ENCODE results near the gene RAB10. TPM values are rescaled to one million over a fixed set of nuclear protein-coding genes. Genes with fewer than 3 reads are reported as not detected.
A peak's percentile ranks its signal among the peaks of the same experiment; 100 is the strongest.

The RAB10 gene
- total RNA-seq, 2 experiments from 2014 or later = 106 to 109 TPM

DNA sequence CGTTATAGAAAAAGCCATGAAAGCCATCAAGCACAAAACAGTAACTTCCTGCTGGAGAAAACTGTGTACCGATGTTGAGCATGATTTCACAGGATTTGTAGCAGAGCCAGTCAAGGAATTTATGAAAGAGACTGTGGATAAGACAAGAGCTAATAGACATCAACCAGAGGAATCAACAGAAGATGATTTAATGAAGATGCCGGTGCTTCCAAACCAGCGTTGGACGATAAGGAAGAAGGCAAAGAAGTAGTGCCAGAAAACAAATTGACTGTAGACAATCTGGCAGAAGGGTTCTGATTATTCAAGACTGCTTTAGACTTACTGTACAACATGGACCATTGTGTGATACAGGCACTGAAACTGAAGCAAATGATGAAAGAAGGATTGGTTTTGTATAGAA lies 89.5 kb downstream of the RAB10 start:
- Mint-ChIP-seq H3K9me3 (no peaks in the 10 kb centered on the region), H3K27me3 (no peaks in the 10 kb centered on the region), H3K4me1 (peaks cover 14% of the 10 kb centered on the region), H3K4me3 (no peak overlapping the region), H3K36me3 (peaks cover 7% of the 10 kb centered on the region), H3K27ac (no peak overlapping the region)
- DNase-seq = no peak

- Mint-ChIP-seq H3K9me3 (no peaks in the 10 kb centered on the region), H3K27ac (peak overlapping the region; percentile 25), H3K27me3 (no peaks in the 10 kb centered on the region), H3K36me3 (peaks cover 9% of the 10 kb centered on the region), H3K4me1 (peaks cover 20% of the 10 kb centered on the region), H3K4me3 (no peak overlapping the region)
- no peak for DNase-seq
Observed at GRCh38 chr2:26126074-26126473, 92.2 kb downstream of the RAB10 start.

DNA sequence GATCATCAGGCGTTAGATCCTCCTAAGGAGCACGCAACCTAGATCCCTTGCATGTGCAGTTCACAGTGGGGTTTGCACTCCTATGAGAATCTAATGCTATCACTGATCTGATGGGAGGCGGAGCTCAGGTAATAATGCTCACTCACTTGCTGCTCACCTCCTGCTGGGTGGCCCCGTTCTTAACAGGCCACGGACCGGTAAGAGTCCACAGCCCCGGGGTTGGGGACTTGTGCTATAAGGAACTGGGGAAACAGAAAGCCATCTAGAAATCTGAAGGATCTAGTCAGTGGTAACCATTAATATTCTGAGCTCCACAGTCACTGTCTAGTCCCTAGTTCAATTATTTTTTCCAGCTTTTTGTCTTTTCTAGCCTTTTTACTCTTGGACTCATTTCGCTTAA lies 94.3 kb downstream of the RAB10 start:
- Mint-ChIP-seq H3K4me3 (no peak overlapping the region), H3K27ac (no peak overlapping the region), H3K4me1 (peaks cover 18% of the 10 kb centered on the region), H3K36me3 (peaks cover 8% of the 10 kb centered on the region), H3K27me3 (no peaks in the 10 kb centered on the region), H3K9me3 (no peaks in the 10 kb centered on the region)
- no peak for DNase-seq

- Mint-ChIP-seq H3K9me3 (no peaks in the 10 kb centered on the region), H3K27me3 (no peaks in the 10 kb centered on the region), H3K4me1 (peaks cover 12% of the 10 kb centered on the region), H3K27ac (no peak overlapping the region), H3K4me3 (no peak overlapping the region), H3K36me3 (peaks cover 4% of the 10 kb centered on the region)
- no peak for DNase-seq
Observed at GRCh38 chr2:26130763-26131162, 96.9 kb downstream of the RAB10 start.

GRCh38 chr2:26136451-26136850 lies 102.6 kb downstream of the RAB10 start:
- Mint-ChIP-seq H3K27ac (no peak overlapping the region), H3K4me3 (no peak overlapping the region), H3K27me3 (no peaks in the 10 kb centered on the region), H3K9me3 (no peaks in the 10 kb centered on the region), H3K4me1 (peaks cover 2% of the 10 kb centered on the region), H3K36me3 (peaks cover 6% of the 10 kb centered on the region)
- DNase-seq = no peak

DNA sequence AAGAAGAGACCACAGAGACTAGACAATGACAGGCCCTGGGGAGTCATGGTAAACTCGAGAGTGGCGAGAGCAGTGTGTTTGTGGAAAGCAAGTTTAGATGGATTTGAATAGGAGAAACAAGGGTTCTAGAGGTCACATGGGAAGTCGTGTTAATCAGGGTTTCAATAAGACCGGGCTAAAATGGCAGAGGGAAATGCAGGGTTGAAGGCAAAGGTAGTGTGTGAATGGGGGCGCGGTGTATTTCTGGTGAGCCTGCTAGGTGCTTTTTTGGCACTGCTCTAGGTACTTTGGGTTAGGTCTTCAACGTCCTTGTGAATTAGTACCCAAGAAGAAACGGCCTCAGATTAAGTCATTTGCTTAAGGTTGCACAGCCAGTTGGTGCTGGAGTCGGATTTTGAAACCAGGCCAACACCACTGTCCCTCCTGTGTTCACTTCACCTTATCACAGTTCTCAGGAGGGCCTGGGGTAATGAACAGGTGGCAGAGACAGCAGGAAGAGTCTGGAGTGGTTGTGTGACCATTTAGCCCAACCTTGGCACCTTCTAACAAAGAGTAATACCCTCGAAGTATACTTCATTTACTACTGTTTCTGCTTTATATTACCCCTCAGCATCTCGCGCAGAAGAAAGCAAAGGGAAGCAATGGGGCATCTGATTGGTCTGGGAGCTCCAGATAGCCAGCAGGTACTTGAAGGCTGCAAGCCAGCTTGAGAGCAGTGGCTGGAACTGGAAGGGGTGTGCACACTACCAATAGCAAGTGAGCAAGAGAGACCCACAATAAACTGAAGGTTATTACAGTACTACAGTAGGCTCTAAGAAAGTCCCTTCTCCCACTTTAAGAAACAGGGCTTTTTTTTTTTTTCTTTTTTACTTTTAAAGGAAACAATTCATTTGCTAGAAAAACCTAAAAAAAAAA lies 105.6 kb downstream of the RAB10 start:
- Mint-ChIP-seq H3K27ac (peak overlapping the region; percentile 3), H3K9me3 (no peaks in the 10 kb centered on the region), H3K27me3 (no peaks in the 10 kb centered on the region), H3K4me1 (no peaks in the 10 kb centered on the region), H3K4me3 (no peak overlapping the region), H3K36me3 (peaks cover 5% of the 10 kb centered on the region)
- DNase-seq = no peak

GRCh38 chr2:26141145-26141769 lies 107.4 kb downstream of the RAB10 start:
- Mint-ChIP-seq H3K4me1 (no peaks in the 10 kb centered on the region), H3K9me3 (no peaks in the 10 kb centered on the region), H3K4me3 (no peak overlapping the region), H3K36me3 (peaks cover 5% of the 10 kb centered on the region), H3K27ac (no peak overlapping the region), H3K27me3 (no peaks in the 10 kb centered on the region)
- DNase-seq = no peak

GRCh38 chr2:26144031-26144430 lies 110.1 kb downstream of the RAB10 start:
- no peak overlapping the region for H3K4me3 Mint-ChIP-seq
- H3K27me3 Mint-ChIP-seq = no peaks in the 10 kb centered on the region
- no peak for DNase-seq
- no peaks in the 10 kb centered on the region for H3K4me1 Mint-ChIP-seq
- H3K27ac Mint-ChIP-seq = no peak overlapping the region
- no peaks in the 10 kb centered on the region for H3K9me3 Mint-ChIP-seq
- no peaks in the 10 kb centered on the region for H3K36me3 Mint-ChIP-seq

DNA sequence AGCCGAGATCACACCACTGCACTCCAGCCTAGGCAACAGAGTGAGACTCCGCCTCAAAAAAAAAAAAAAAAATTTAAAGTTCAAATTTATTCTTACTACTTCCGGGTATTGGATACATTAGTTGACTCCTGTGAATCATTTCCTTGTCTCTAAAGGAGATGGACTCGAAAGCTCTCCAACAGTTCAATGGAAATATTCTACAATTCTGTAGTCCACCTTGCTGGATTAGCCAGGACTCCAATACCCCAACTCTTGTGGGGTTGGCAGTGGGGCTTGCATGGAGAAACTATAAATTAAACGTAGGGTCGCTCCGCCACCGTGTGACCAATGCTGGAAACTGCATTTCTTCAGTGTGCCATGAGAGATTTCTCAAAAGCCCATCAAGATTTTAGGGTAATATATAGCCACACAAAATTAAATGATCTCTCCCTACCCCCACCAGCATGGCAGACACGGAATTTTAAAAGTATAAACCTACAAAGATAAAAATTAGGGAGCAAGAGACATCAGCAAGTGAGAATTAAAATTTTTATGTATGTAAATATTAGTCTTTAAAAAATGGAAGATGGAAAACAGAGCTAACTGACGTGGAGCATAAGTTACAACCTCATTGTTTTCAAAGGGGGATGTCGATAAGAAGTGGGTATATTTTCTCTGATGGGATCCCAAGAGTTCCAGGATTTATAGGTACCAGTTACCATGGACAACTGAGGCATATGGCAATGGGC lies 111.2 kb downstream of the RAB10 start:
- Mint-ChIP-seq H3K36me3 (no peaks in the 10 kb centered on the region), H3K27me3 (peaks cover 2% of the 10 kb centered on the region), H3K4me3 (no peak overlapping the region), H3K9me3 (no peaks in the 10 kb centered on the region), H3K4me1 (no peaks in the 10 kb centered on the region), H3K27ac (no peak overlapping the region)
- peak; percentile 53 for DNase-seq

GRCh38 chr2:26148501-26148900 lies 114.6 kb downstream of the RAB10 start:
- H3K27ac Mint-ChIP-seq = no peak overlapping the region
- H3K4me1 Mint-ChIP-seq = no peaks in the 10 kb centered on the region
- no peak overlapping the region for H3K4me3 Mint-ChIP-seq
- H3K27me3 Mint-ChIP-seq = peaks cover 11% of the 10 kb centered on the region
- DNase-seq = no peak
- no peaks in the 10 kb centered on the region for H3K9me3 Mint-ChIP-seq
- H3K36me3 Mint-ChIP-seq = no peaks in the 10 kb centered on the region

DNA sequence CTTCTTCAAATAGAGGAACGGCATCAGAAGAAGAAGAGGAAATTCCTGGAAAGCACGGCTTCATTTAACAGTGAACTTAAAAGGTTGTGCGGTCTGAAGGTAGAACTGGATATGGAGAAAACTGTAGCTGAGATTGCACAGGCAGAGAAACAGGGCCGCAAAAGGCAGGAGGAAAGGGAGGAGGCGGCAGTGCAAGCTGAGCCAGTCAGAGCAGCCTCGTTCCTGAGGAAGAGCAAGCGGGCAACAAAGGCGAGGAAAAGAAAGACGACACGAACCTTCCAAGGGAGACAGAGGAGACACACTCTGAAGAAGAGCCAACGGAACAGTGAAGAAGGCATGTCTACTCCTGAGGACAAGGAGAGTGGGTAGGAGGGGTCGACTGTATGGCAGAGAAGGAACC lies 116.4 kb downstream of the RAB10 start:
- Mint-ChIP-seq H3K9me3 (no peaks in the 10 kb centered on the region), H3K36me3 (no peaks in the 10 kb centered on the region)

DNA sequence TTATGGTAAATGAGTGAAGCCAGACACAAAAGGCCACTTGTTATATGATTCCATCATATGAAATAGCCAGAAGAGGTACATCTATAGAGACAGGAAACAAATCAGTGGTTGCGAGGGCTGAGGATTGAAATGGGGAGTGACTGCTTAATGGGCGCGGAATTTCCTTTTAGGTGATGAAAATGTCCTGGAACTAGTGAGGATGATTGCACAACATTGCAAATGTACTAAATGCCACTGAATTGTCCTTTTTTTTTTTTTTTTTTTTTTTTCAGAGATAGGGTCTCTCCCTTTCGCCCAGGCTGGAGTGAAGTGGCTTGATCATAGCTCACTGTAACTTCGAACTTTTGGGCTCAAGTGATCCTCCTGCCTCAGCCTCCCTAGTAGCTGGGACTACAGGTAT lies 123.7 kb downstream of the RAB10 start:
- no peaks in the 10 kb centered on the region for H3K4me1 Mint-ChIP-seq
- peaks cover 6% of the 10 kb centered on the region for H3K27me3 Mint-ChIP-seq
- no peak for DNase-seq
- H3K27ac Mint-ChIP-seq = no peak overlapping the region
- H3K9me3 Mint-ChIP-seq = no peaks in the 10 kb centered on the region
- no peaks in the 10 kb centered on the region for H3K36me3 Mint-ChIP-seq
- H3K4me3 Mint-ChIP-seq = no peak overlapping the region

More for the DNA sequence above, 116.4 kb downstream of the RAB10 start:
- H3K4me1 Mint-ChIP-seq = no peaks in the 10 kb centered on the region
- H3K27me3 Mint-ChIP-seq = peaks cover 11% of the 10 kb centered on the region
- no peak overlapping the region for H3K27ac Mint-ChIP-seq
- no peak for DNase-seq
- no peak overlapping the region for H3K4me3 Mint-ChIP-seq

DNA sequence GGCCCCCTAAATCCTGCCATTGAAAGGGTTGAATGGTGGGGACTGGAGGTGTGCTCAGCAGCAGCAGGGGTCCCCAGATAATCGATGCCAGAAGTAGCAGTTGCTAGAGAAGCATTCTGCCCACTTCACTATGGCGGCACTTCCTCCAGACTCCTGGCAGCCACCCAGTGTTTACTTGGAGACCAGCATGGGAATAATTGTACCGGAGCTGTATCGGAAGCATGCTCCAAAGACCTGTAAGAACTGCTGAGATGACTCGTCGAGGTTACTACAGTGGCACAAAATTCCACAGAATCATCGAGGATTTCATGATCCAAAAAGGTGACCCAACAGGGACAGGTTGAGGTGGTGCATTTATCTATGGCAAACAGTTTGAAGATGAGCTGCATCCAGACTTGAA lies 128.0 kb downstream of the RAB10 start:
- Mint-ChIP-seq H3K27me3 (no peaks in the 10 kb centered on the region), H3K4me3 (no peak overlapping the region), H3K27ac (no peak overlapping the region), H3K4me1 (no peaks in the 10 kb centered on the region), H3K36me3 (no peaks in the 10 kb centered on the region), H3K9me3 (no peaks in the 10 kb centered on the region)
- no peak for DNase-seq

DNA sequence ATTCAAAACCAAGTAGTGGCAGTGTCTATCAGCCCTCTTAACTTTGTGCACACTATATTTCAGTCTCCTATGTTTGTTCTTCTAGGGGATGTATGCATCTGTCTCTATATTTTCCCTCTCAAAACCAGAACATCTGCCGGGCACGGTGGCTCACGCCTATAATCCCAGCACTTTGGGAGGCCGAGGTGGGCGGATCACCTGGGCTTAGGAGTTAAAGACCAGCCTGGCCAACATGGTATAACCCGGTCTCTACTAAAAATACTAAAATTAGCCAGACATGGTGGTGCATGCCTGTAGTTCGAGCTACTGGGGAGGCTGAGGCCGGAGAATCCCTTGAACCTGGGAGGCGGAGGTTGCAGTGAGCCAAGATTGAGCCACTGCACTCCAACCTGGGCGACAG lies 129.1 kb downstream of the RAB10 start:
- no peaks in the 10 kb centered on the region for H3K36me3 Mint-ChIP-seq
- no peaks in the 10 kb centered on the region for H3K27me3 Mint-ChIP-seq
- H3K4me1 Mint-ChIP-seq = no peaks in the 10 kb centered on the region
- no peak for DNase-seq
- no peaks in the 10 kb centered on the region for H3K9me3 Mint-ChIP-seq
- H3K27ac Mint-ChIP-seq = no peak overlapping the region
- H3K4me3 Mint-ChIP-seq = no peak overlapping the region

DNA sequence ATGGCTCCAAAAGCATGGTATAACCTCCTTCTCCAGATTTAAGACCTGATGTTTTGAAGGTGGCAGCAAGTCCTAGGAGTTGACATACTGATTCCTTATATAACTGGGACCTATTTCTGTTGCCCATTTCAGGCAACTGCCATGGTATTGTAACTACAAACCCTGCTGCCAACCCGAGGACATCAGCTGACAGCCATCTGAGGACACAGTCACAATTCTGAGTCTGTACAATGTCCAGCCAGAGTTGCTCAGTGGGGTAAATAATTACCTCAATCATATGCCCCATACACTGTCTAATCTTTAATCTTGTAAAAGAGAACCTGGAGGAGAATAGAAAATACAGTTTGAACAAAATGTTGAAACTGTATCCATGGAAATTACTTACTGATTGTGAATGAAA lies 130.3 kb downstream of the RAB10 start:
- no peaks in the 10 kb centered on the region for H3K27me3 Mint-ChIP-seq
- H3K9me3 Mint-ChIP-seq = no peaks in the 10 kb centered on the region
- no peak for DNase-seq
- no peaks in the 10 kb centered on the region for H3K36me3 Mint-ChIP-seq
- no peak overlapping the region for H3K27ac Mint-ChIP-seq
- no peak overlapping the region for H3K4me3 Mint-ChIP-seq
- no peaks in the 10 kb centered on the region for H3K4me1 Mint-ChIP-seq

All from activated naive CD8-positive, alpha-beta T cell treated with anti-CD3 and anti-CD28 coated beads for 36 hours (primary cell).